ENCODE measurements around the gene FUT8.

DNA sequence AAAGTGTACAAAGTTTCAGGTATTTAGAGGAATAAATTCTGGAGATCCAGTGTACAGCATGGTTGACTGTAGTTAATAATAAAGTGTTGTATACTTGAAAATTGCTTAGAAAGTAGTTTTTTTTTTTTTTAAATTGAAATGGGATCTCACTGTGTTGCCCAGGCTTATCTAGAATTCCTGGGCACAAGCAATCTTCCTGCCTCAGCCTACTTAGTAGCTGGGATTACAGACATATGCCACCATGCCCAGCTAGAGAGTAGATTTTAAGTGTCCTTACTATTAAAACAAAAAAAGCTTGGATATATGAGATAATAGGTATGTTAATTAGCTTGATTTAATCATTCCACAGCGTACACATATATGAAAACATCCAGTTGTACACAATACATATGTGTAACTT, 27.7 kb downstream of the FUT8 start:
- TF ChIP-seq CTCF (IDR thresholded peaks at IDR 0.05), result no peak
- TF ChIP-seq POLR2A (IDR thresholded peaks at IDR 0.05), result no peak
- no peak for TF ChIP-seq EP300 (IDR thresholded peaks at IDR 0.05; ENCODE audit: low read depth)
- no peak for TF ChIP-seq POLR2AphosphoS5 (IDR thresholded peaks at IDR 0.05)
